GM18505 (cell line): ENCODE data around the gene ABLIM2.

Experiments
- ATAC-seq: cut with Tn5 transposase; IDR thresholded peaks from one replicate; pipeline ENCODE4 v1.9.1; 2021; ENCODE audit not compliant: unreplicated experiment
- POLR2A ChIP-seq: IDR thresholded peaks from 4 replicates; pipeline ENCODE4 v1.6.1; 2011; ENCODE audit warnings: borderline replicate concordance; ENCODE audit not compliant: insufficient read depth, insufficient read length; ENCODE audit errors: extremely low read depth

The ABLIM2 gene

GRCh38 chr4:8069102-8069752 is 89.4 kb downstream of the ABLIM2 start:
- ATAC-seq: no peak
- TF ChIP-seq POLR2A: no peak

GRCh38 chr4:8067945-8068896 is 90.4 kb downstream of the ABLIM2 start:
- no peak for ATAC-seq
- TF ChIP-seq POLR2A: no peak

- TF ChIP-seq POLR2A: no peak
- no peak for ATAC-seq
Measured at GRCh38 chr4:8067274-8067936, 91.2 kb downstream of the ABLIM2 start.

GRCh38 chr4:8066336-8066931 is 92.2 kb downstream of the ABLIM2 start:
- ATAC-seq: no peak
- no peak for TF ChIP-seq POLR2A

GRCh38 chr4:8063974-8064563 is 94.5 kb downstream of the ABLIM2 start:
- ATAC-seq: no peak
- TF ChIP-seq POLR2A: no peak

GRCh38 chr4:8061573-8061972 is 97.0 kb downstream of the ABLIM2 start:
- no peak for TF ChIP-seq POLR2A
- no peak for ATAC-seq

- no peak for TF ChIP-seq POLR2A
Measured at GRCh38 chr4:8061145-8061544, 97.5 kb downstream of the ABLIM2 start.

GRCh38 chr4:8060632-8061031 is 98.0 kb downstream of the ABLIM2 start:
- ATAC-seq: no peak
- no peak for TF ChIP-seq POLR2A

More at GRCh38 chr4:8061145-8061544, 97.5 kb downstream of the ABLIM2 start:
- no peak for ATAC-seq

GRCh38 chr4:8058031-8058479 is 100.6 kb downstream of the ABLIM2 start:
- TF ChIP-seq POLR2A: no peak
- ATAC-seq: no peak

- TF ChIP-seq POLR2A: no peak
- no peak for ATAC-seq
Measured at GRCh38 chr4:8055206-8055605, 103.4 kb downstream of the ABLIM2 start.

- ATAC-seq: no peak
- no peak for TF ChIP-seq POLR2A
Measured at GRCh38 chr4:8053688-8054449, 104.7 kb downstream of the ABLIM2 start.

- TF ChIP-seq POLR2A: no peak
- ATAC-seq: no peak
Measured at GRCh38 chr4:8052160-8052691, 106.4 kb downstream of the ABLIM2 start.

GRCh38 chr4:8051644-8052043 is 107.0 kb downstream of the ABLIM2 start:
- ATAC-seq: no peak
- no peak for TF ChIP-seq POLR2A
